Mucosa of rectum (tissue), 2 donors: ENCODE results near the gene SHROOM4.

Experiments
- H3K27ac ChIP-seq, 2 donors: one replicate each; pipeline ENCODE4 v1.7.0; 2013; ENCODE audit warnings: inconsistent platforms in 2 of 2, low read depth in 2 of 2, low read length in 2 of 2
- H3K27me3 ChIP-seq, 2 donors: one replicate each; pipeline ENCODE4 v1.7.0; 2013; ENCODE audit warnings: low read length in 2 of 2; ENCODE audit not compliant: control insufficient read depth in 2 of 2, insufficient read depth in 2 of 2
- H3K36me3 ChIP-seq, 2 donors: one replicate each; pipeline ENCODE4 v1.7.0; 2013; ENCODE audit warnings: low read length in 2 of 2; ENCODE audit not compliant: control insufficient read depth in 2 of 2, insufficient read depth in 2 of 2
- H3K4me1 ChIP-seq, 2 donors: one replicate each; pipeline ENCODE4 v1.7.0; 2013; ENCODE audit warnings: low read length in 2 of 2, mild to moderate bottlenecking in 1 of 2; ENCODE audit not compliant: control insufficient read depth in 2 of 2, insufficient read depth in 2 of 2
- H3K4me3 ChIP-seq, 2 donors: one replicate each; pipeline ENCODE4 v1.7.0; 2013; ENCODE audit warnings: low read length in 2 of 2
- H3K9ac ChIP-seq, 2 donors: one replicate each; pipeline ENCODE4 v1.7.0; 2013; ENCODE audit warnings: low read length in 2 of 2, low read depth in 1 of 2, mild to moderate bottlenecking in 1 of 2
- H3K9me3 ChIP-seq, 2 donors: one replicate each; pipeline ENCODE4 v1.7.0; 2013; ENCODE audit warnings: low read length in 2 of 2; ENCODE audit not compliant: control insufficient read depth in 2 of 2
- donor health status: healthy.
- donor health status: Normal muscosa, but diverticular disease.

Gene SHROOM4

DNA sequence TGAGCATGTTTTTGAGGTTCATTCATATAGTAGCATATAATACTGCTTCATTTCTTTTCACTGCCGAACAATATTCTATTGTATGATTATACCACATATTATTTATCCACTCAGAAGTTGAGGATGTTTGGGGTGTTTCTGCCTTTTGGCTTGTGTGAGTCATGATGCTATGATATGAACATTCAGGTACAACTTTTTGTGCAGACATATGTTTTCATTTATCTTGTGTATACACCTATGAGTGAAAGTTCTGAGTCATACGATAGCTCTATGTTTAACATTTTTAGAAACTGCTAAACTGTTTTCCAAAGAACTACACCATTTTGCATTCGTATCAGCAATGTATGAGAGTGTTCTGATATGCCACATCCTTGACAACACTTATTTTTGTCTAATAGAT is 57.7 kb downstream of the SHROOM4 start:
- no peaks in the 10 kb centered on the region for H3K4me1 ChIP-seq
- H3K36me3 ChIP-seq: no peaks in the 10 kb centered on the region
- H3K27ac ChIP-seq: no peak overlapping the region
- peaks cover 0 to 4% of the 10 kb centered on the region in 2 donors for H3K27me3 ChIP-seq
- H3K4me3 ChIP-seq: no peak overlapping the region
- H3K9me3 ChIP-seq: no peaks in the 10 kb centered on the region
- no peak overlapping the region for H3K9ac ChIP-seq

DNA sequence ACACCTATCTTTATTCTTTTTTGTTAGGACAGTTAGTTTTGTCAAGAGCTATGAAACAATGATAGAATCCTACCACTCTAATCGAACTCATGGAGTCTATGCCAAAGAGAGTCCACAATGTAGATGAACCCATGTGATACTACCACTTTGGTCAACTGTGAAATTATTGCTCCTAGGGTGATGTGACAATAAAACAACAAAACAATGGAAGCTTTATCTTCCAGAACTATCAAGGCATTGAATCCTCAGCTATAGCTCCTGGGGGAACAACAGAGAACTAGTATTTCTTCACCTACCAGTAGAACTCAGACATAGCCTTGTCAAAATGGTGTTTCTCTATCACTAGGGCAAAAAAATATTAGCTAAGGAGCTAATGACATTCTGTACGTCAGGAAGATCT is 62.9 kb downstream of the SHROOM4 start:
- H3K9me3 ChIP-seq: no peaks in the 10 kb centered on the region
- peaks cover 0 to 2% of the 10 kb centered on the region in 2 donors for H3K27me3 ChIP-seq
- no peaks in the 10 kb centered on the region for H3K4me1 ChIP-seq
- no peak overlapping the region for H3K27ac ChIP-seq
- H3K36me3 ChIP-seq: no peaks in the 10 kb centered on the region
- no peak overlapping the region for H3K9ac ChIP-seq
- no peak overlapping the region for H3K4me3 ChIP-seq

DNA sequence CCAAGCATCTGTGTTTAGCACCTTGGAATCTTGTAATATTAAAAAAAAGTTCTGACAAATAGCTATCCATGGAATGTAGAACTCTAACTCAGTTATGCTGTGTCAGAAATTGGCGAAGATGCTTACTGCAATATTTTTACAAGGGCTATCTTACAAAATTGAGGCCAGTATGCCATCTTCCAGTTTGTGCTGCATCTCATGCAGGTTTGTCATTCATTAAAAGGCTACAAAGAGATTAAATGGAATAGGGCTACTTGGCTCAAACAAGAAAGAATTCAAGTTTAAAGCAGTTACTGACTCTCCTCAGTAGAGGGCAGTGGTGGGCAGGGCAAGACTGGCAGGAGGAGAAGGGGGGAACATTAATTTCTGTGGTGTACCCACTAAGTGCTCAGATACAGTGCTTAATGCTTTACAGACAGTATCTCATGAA is 66.5 kb downstream of the SHROOM4 start:
- H3K27me3 ChIP-seq: peaks cover 0 to 2% of the 10 kb centered on the region in 2 donors
- H3K9me3 ChIP-seq: no peaks in the 10 kb centered on the region
- no peak overlapping the region for H3K27ac ChIP-seq
- H3K4me1 ChIP-seq: no peaks in the 10 kb centered on the region
- no peak overlapping the region for H3K9ac ChIP-seq
- H3K36me3 ChIP-seq: no peaks in the 10 kb centered on the region
- H3K4me3 ChIP-seq: no peak overlapping the region

DNA sequence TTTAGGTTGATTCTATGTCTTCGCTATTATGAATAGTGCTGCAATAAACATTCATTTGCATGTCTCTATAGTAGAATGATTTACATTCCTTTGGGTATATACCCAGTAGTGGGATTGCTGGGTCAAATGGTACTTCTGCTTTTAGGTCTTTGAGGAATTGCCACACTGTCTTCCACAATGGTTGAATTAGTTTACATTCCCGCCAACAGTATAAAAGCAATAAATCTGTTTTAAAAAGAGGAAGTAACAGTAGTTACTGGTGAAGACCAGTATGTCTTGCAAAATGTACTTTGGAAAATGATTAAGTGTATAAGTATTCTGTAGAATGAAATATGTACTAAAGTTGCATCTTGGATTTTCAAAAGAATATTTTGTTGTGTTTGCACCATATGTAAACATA is 77.3 kb downstream of the SHROOM4 start:
- H3K4me3 ChIP-seq: no peak overlapping the region
- no peaks in the 10 kb centered on the region for H3K9me3 ChIP-seq
- H3K9ac ChIP-seq: no peak overlapping the region
- H3K27ac ChIP-seq: no peak overlapping the region
- H3K4me1 ChIP-seq: no peaks in the 10 kb centered on the region
- peaks cover 0 to 2% of the 10 kb centered on the region in 2 donors for H3K27me3 ChIP-seq
- no peaks in the 10 kb centered on the region for H3K36me3 ChIP-seq

DNA sequence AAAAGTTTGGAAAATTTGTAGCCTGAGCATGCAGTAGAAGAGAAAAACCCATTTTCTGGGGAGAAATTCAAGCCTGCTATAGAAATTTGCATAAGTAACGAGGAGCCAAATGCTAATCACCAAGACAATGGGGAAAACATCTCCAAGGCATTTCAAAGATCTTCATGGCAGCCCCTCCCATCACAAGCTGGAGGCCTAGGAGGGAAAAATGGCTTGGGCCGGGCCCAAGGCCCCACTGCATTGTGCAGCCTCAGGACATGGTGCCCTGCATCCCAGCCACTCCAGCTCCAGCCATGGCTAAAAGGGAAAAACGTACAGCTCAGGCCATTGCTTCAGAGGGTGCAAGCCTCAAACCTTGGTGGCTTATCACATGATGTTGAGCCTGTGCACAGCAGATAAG is 87.7 kb downstream of the SHROOM4 start:
- Histone ChIP-seq H3K4me1 (no peaks in the 10 kb centered on the region), H3K36me3 (no peaks in the 10 kb centered on the region), H3K27ac (no peak overlapping the region), H3K27me3 (no peaks in the 10 kb centered on the region), H3K9ac (no peak overlapping the region), H3K9me3 (no peaks in the 10 kb centered on the region), H3K4me3 (no peak overlapping the region)

DNA sequence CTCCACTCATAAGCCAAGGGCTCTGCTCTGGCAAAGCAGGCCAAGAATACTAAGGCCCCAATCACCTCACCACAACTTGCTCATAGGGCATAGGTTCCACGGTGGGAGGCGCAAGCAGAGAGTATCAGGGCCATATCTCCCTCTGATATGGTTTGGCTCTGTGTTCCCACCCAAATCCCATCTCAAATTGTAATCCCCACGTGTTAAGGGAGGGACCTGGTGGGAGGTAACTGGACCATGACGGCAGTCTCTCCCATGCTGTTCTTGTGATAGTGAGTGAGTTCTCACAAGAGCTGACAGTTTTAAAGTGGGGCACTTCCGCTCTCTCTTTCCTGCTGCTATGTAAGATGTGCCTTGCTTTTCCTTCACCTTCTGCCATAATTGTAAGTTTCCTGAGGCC is 88.7 kb downstream of the SHROOM4 start:
- Histone ChIP-seq H3K4me3 (no peak overlapping the region), H3K36me3 (no peaks in the 10 kb centered on the region), H3K9ac (no peak overlapping the region), H3K4me1 (no peaks in the 10 kb centered on the region), H3K27me3 (no peaks in the 10 kb centered on the region), H3K27ac (no peak overlapping the region), H3K9me3 (no peaks in the 10 kb centered on the region)

DNA sequence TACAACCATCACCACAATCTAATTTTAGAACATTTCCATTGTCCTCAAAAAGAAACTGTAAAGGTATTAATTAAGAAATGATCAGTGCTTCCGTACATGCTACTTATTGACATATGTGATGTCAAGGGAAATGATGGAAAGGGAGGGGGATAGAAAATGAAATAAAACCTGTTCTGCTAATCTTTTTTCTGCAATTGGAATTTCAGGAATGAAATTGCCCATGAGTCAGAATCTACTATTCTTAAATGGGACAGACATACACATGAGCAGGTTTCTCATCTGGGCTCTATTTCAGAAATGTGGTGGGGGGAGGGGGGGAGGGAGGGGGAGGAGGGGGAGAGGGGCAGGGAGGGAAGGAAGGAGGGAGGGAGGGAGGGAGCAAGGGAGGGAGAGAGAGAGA is 91.0 kb downstream of the SHROOM4 start:
- no peaks in the 10 kb centered on the region for H3K27me3 ChIP-seq
- H3K9me3 ChIP-seq: no peaks in the 10 kb centered on the region
- H3K27ac ChIP-seq: no peak overlapping the region
- H3K9ac ChIP-seq: no peak overlapping the region
- no peaks in the 10 kb centered on the region for H3K36me3 ChIP-seq
- H3K4me1 ChIP-seq: no peaks in the 10 kb centered on the region
- no peak overlapping the region for H3K4me3 ChIP-seq

DNA sequence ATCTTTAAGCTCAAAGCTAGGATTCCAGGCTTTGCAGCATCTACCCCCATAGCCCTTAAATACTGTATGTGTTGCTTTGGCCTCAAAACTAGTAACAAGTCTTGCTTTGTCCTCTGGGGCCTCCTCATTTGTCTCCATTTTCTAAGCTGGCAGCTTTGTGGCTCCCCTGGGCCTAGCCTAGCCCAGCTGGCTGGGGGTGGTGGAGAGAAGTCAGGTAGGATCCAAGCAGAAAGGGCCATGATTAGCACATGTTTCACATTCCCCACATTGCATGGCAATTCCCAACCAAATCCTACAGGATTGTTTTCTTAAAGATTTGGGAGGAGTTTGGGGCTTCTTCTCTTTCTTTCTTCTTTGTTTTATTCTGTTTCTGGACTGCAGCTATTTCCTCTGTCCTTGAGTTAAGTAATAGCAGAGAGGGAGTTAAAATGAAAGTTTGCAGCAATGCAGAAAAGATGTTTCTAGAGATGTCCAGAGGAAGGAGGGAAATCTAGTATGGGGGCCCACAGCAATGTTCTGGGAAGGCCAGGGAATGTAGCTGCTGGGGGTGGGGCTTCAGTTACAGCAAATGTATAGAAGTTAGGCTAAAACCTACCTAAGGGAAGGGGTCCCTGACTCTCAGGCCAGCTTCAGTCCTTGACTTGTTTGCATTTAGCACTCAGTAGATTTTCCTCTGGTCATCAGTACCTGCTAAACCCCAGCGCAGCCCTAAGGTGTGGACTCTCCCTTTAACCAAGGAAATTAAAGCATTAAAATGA is 92.1 kb downstream of the SHROOM4 start:
- no peaks in the 10 kb centered on the region for H3K4me1 ChIP-seq
- H3K27me3 ChIP-seq: no peaks in the 10 kb centered on the region
- no peaks in the 10 kb centered on the region for H3K9me3 ChIP-seq
- H3K9ac ChIP-seq: no peak overlapping the region
- H3K27ac ChIP-seq: no peak overlapping the region
- H3K4me3 ChIP-seq: no peak overlapping the region
- H3K36me3 ChIP-seq: no peaks in the 10 kb centered on the region

DNA sequence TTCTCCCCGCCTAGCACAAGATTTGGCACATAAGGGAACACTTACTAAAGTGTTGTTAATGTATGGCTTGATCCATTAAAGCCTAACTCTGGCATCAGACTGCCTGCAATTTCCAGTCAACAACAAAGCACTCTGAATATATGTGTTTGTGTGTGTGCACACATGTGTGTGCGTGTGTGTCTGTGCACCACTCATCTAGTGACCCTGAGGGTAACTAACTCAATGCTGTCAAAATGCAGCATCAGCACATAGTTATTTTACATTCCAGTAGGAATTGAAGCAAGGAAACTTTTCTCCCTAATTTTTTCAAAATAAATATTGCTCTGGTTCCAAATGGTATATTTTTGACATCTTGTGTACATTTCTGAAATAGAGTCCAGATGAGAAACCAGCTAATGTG is 94.4 kb downstream of the SHROOM4 start:
- Histone ChIP-seq H3K27ac (no peak overlapping the region), H3K9me3 (no peaks in the 10 kb centered on the region), H3K36me3 (no peaks in the 10 kb centered on the region), H3K27me3 (no peaks in the 10 kb centered on the region), H3K9ac (no peak overlapping the region), H3K4me3 (no peak overlapping the region), H3K4me1 (no peaks in the 10 kb centered on the region)

DNA sequence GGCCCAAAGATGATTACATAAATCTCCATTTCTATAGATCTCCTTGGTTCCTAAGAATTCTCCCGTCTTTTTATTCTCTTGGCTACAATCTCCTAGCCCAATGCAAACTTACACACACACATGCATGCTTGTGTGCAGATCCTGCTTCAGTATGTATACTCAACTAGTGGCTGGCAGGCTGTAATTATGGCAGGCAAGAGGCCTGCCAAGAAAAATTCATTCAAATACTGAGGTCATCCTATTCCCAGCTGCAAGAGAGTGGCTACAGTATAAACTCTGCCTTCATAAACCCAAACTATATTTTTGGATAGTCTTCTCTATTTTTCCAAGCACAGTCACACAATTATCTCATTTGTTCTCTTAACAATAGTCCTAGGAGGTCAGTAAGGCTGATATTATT is 95.2 kb downstream of the SHROOM4 start:
- Histone ChIP-seq H3K36me3 (no peaks in the 10 kb centered on the region), H3K4me1 (no peaks in the 10 kb centered on the region), H3K9ac (no peak overlapping the region), H3K4me3 (no peak overlapping the region), H3K9me3 (no peaks in the 10 kb centered on the region), H3K27ac (no peak overlapping the region), H3K27me3 (no peaks in the 10 kb centered on the region)
